Neutrophil (primary cell): ENCODE data around the gene ARAP1.

Experiments used
- H3K27ac ChIP-seq: fragments of 200-600 bp; sonication (generic); 2 replicates; pipeline ENCODE4 v1.5.1; 2016; ENCODE audit warnings: mild to moderate bottlenecking, moderate library complexity
- H3K27me3 ChIP-seq: fragments of 200-600 bp; sonication (generic); 2 replicates; pipeline ENCODE4 v1.6.0; 2016; ENCODE audit warnings: mild to moderate bottlenecking
- H3K36me3 ChIP-seq: fragments of 200-600 bp; sonication (generic); 2 replicates; pipeline ENCODE4 v1.5.1; 2017
- H3K4me1 ChIP-seq, 2 experiments: fragments of 200-600 bp in 1 of 2; sonication (generic) in 1 of 2; 1 replicate in 1 of 2; 2 replicates in 1 of 2; pipeline versions ENCODE4 v1.5.1 to v1.6.1; 2013 to 2016; ENCODE audit warnings: low read depth in 1 of 2, low read length in 1 of 2, mild to moderate bottlenecking in 1 of 2, moderate library complexity in 1 of 2; ENCODE audit not compliant: control insufficient read depth in 1 of 2, insufficient read depth in 1 of 2
- H3K4me3 ChIP-seq, 2 experiments: fragments of 200-600 bp in 1 of 2; sonication (generic) in 1 of 2; 1 replicate in 1 of 2; 2 replicates in 1 of 2; pipeline ENCODE4 v1.5.1; 2013 to 2016; ENCODE audit warnings: low read depth in 1 of 2, low read length in 1 of 2, mild to moderate bottlenecking in 1 of 2, moderate library complexity in 1 of 2
- H3K9me3 ChIP-seq: fragments of 200-600 bp; sonication (generic); 2 replicates; pipeline ENCODE4 v1.5.1; 2016
- TF ChIP-seq, protein P1 (sequence below): fragments of 200-600 bp; sonication (generic); IDR thresholded peaks from 2 replicates; pipeline ENCODE4 v1.5.1; 2016; ENCODE audit warnings: antibody characterized with exemption

Gene ARAP1

DNA sequence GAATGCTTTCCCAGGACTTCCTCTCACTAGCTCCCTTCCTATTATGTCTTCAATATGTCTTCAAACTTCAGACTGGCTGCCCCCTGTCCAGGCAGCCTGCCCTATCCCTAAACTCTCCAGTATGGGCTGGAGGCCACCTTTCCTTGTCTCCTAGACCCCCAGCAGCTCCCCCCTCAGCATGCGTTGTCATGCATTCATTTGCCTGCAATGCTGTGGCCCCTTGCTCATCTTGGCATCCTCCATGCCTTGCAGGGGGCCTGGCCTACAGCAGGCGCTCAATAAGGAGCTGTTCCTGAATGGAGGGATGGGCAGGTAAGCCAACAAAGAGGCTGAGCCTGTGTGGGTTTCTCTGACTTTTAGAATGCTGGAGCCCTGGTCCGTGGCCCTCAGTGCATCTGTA lies 16.4 kb upstream of the ARAP1 start:
- no peaks in the 10 kb centered on the region for H3K9me3 ChIP-seq
- H3K4me1 ChIP-seq = no peaks in the 10 kb centered on the region
- H3K36me3 ChIP-seq = no peaks in the 10 kb centered on the region
- H3K4me3 ChIP-seq = no peak overlapping the region
- no peak overlapping the region for H3K27ac ChIP-seq
- TF ChIP-seq, protein P1, sequence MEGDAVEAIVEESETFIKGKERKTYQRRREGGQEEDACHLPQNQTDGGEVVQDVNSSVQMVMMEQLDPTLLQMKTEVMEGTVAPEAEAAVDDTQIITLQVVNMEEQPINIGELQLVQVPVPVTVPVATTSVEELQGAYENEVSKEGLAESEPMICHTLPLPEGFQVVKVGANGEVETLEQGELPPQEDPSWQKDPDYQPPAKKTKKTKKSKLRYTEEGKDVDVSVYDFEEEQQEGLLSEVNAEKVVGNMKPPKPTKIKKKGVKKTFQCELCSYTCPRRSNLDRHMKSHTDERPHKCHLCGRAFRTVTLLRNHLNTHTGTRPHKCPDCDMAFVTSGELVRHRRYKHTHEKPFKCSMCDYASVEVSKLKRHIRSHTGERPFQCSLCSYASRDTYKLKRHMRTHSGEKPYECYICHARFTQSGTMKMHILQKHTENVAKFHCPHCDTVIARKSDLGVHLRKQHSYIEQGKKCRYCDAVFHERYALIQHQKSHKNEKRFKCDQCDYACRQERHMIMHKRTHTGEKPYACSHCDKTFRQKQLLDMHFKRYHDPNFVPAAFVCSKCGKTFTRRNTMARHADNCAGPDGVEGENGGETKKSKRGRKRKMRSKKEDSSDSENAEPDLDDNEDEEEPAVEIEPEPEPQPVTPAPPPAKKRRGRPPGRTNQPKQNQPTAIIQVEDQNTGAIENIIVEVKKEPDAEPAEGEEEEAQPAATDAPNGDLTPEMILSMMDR = no peak
- no peaks in the 10 kb centered on the region for H3K27me3 ChIP-seq

DNA sequence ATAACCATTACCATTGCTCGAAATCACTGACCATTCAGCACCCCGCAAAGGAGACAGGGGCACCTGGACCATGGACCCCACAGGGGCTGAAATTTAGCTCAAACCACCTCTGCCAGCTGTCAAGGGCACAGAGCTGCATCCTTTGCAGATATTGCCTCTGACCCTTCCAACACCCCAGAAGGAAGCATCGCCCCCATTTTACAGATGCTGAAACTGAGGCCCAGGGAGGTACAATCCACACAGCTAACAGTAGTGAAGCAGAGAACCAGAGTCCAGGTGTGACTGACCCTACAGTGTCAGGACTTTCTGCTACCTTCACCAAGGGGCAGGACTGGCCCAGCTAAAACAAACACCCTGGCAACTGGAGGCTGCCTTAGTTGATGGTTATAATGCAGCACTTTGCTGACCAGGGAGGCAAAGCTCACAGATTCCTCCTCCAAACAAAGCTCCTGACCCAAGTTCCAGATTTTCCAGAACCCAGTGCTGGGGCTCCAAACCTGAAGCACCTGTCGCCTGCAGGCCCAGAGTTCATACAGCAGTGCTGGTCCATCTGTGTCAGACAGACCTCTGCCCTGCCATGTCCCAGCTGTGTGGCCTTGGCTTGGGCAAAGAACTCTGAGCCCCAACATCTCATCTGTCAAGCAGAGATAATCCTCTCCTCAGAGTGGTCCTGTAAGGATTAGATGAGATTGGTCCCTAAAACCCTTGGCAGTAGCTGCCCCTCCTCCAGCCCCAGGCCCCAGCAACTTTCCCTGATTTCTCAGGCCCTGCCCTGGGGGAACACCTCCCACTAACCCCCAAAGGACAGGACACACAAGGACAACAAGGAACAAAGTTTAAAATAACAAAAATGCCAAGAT lies 15.2 kb upstream of the ARAP1 start:
- H3K9me3 ChIP-seq = no peaks in the 10 kb centered on the region
- H3K27ac ChIP-seq = no peak overlapping the region
- TF ChIP-seq, protein P1 = no peak
- H3K4me1 ChIP-seq = no peaks in the 10 kb centered on the region
- H3K36me3 ChIP-seq = no peaks in the 10 kb centered on the region
- H3K27me3 ChIP-seq = no peaks in the 10 kb centered on the region
- H3K4me3 ChIP-seq = no peak overlapping the region

GRCh38 chr11:72766152-72766902 lies 14.1 kb upstream of the ARAP1 start:
- H3K9me3 ChIP-seq = no peaks in the 10 kb centered on the region
- TF ChIP-seq, protein P1 = no peak
- no peak overlapping the region for H3K27ac ChIP-seq
- no peaks in the 10 kb centered on the region for H3K27me3 ChIP-seq
- H3K4me1 ChIP-seq = no peaks in the 10 kb centered on the region
- H3K4me3 ChIP-seq = no peak overlapping the region
- no peaks in the 10 kb centered on the region for H3K36me3 ChIP-seq

DNA sequence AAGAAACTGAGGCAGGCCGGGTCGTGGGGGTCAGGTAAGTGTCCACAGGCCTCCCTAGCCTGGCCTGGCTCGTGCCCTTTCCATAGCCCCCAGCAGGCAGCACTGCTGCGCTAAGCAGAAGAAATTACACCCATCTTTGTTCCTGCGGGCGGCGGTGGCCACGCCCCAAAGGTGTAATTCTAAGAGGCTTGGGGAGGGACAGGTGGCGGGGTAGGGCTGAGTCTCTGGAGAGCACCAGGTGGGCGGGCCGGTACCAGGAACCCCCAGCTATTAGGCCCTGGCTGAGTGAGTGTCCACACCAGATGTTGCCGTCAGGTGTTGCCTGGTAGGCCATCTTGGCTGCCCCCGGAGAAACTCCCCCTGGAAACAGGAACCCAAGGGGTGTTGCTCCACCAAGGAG lies 12.3 kb upstream of the ARAP1 start:
- TF ChIP-seq, protein P1 = no peak
- no peaks in the 10 kb centered on the region for H3K9me3 ChIP-seq
- H3K27me3 ChIP-seq = no peaks in the 10 kb centered on the region
- no peaks in the 10 kb centered on the region for H3K4me1 ChIP-seq
- H3K4me3 ChIP-seq = no peak overlapping the region
- no peak overlapping the region for H3K27ac ChIP-seq
- no peaks in the 10 kb centered on the region for H3K36me3 ChIP-seq

DNA sequence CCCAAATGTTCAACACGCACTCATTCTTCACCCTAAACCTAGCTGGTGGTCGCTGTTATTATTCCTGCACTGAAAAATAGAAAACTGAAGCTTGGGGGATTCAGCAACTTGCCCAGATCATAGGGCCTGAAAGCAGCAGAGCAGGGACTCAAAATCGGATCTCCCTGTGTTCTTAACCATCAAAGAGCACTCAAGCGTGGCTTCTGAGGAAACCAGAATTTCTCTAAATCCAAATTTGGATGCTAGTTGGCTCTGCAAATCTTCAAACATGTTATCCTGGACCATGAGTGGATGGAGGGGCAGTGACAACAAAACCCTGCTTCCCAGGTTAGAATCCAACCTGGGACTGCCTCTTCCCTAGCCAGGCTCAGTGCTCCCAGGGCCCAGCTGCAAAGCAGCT lies 11.6 kb upstream of the ARAP1 start:
- Histone ChIP-seq H3K9me3 (no peaks in the 10 kb centered on the region), H3K27me3 (no peaks in the 10 kb centered on the region), H3K4me1 (peaks cover 0 to 4% of the 10 kb centered on the region in 2 experiments), H3K4me3 (no peak overlapping the region), H3K27ac (no peak overlapping the region), H3K36me3 (no peaks in the 10 kb centered on the region)
- TF ChIP-seq, protein P1 = no peak
